DMS53 treated with DMSO at 0.1 percent for 48 hours (cell line): ENCODE results near the gene SLCO2B1.

ENCODE experiments used
- DNase-seq: peaks from one replicate; lab custom pipeline; 2025; ENCODE audit not compliant: unreplicated experiment; lab: John Stamatoyannopoulos, UW

SLCO2B1 gene

DNA sequence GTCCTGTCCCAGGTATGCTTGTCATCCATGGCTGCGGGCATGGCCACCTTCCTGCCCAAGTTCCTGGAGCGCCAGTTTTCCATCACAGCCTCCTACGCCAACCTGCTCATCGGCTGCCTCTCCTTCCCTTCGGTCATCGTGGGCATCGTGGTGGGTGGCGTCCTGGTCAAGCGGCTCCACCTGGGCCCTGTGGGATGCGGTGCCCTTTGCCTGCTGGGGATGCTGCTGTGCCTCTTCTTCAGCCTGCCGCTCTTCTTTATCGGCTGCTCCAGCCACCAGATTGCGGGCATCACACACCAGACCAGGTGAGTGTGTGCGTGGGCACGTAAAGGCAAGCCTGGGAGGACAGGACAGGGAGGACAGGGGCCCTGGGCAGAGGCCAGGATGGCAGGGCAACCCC, 42.4 kb downstream of the SLCO2B1 start:
- no peak for DNase-seq

DNA sequence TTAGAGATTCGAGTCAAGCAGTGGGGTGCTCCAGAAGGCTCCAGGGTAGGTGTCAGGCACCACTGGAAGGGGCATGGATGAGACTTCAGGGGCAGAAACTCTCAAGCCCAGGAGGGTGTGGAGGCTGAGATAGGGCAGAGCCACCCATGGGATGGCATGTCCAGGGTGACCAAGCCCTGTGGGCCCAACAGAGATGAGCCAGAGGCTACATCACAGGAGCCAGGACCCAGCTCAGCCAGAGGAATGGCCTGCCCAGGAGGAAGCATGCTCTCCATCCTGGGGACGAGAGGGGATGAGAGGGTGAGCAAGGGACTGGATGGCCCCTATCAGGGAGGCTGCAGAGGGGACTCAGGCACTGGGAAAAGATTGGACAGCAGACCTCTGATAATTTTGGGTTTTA, 42.8 kb downstream of the SLCO2B1 start:
- DNase-seq: no peak

- DNase-seq: no peak
Observed at GRCh38 chr11:75194147-75194546, 43.2 kb downstream of the SLCO2B1 start.

- DNase-seq: no peak
Observed at GRCh38 chr11:75195167-75195962, 44.5 kb downstream of the SLCO2B1 start.

DNA sequence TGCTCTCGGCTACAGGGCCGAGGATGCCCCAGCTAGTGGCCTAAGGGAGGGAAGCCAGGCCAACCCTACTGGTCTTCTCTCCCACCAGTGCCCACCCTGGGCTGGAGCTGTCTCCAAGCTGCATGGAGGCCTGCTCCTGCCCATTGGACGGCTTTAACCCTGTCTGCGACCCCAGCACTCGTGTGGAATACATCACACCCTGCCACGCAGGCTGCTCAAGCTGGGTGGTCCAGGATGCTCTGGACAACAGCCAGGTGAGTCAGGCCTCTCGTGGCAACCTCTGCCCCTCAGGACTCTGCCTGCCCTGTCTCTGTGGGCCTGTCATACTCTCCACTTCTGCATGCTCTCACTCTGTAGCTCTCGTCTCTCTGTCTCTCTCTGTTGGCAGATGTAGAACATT, 45.5 kb downstream of the SLCO2B1 start:
- DNase-seq: no peak

GRCh38 chr11:75197512-75198277, 46.8 kb downstream of the SLCO2B1 start:
- DNase-seq: no peak

GRCh38 chr11:75198278-75198973, 47.5 kb downstream of the SLCO2B1 start:
- DNase-seq: no peak

- peak; percentile 99 for DNase-seq
Observed at GRCh38 chr11:75199412-75199955, 48.6 kb downstream of the SLCO2B1 start.

DNA sequence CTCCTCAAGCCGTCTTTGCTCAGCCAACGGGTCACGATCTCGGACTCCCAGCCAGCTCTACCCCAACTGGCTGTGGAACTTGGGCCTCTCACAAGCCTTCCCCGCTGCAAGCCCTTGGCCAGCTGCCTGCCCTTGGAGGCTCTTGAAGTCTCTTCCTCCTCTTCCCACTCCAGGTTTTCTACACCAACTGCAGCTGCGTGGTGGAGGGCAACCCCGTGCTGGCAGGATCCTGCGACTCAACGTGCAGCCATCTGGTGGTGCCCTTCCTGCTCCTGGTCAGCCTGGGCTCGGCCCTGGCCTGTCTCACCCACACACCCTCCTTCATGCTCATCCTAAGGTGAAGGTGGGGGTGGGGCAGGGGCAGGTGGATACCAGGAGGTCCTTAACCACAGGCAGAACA, 49.1 kb downstream of the SLCO2B1 start:
- DNase-seq: peak; percentile 90

GRCh38 chr11:75200531-75200930, 49.6 kb downstream of the SLCO2B1 start:
- DNase-seq: no peak

- no peak for DNase-seq
Observed at GRCh38 chr11:75201771-75202170, 50.9 kb downstream of the SLCO2B1 start.

DNA sequence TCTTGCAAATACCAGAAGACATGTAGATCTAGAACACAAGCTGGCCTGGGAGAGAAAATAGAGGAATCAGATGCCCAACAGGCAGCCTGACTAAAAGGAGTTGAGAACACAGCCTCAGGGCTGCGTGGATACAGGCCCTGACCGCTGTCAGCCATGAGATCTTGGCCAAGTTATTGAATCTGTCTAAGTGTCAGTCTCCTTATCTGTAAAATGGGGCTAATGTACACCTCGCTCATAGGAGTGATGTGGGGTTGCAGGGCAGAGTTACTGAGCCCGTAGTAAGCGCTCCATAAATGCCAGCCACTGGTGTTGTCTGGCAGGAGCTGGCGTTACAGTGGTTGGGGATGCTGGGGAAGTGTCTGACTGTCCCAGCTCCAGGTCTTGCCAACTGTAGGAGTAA, 51.3 kb downstream of the SLCO2B1 start:
- no peak for DNase-seq

DNA sequence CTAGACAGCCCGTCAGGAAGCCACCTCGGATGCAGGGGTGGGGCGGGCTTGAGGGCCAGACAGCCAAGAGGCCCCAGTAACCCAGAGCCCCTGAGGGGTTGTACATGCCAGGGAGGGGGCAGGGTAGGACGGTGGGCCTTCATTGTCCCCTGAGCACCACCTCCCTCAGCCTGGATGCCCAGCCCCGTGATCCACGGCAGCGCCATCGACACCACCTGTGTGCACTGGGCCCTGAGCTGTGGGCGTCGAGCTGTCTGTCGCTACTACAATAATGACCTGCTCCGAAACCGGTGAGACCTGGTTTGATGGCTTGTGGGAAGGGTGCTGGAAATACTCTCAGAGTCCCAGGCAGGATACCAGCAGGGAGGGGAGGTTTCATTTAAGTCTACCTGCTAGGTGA, 52.2 kb downstream of the SLCO2B1 start:
- DNase-seq: no peak

- no peak for DNase-seq
Observed at GRCh38 chr11:75203641-75204011, 52.7 kb downstream of the SLCO2B1 start.

- no peak for DNase-seq
Observed at GRCh38 chr11:75204012-75204674, 53.2 kb downstream of the SLCO2B1 start.

DNA sequence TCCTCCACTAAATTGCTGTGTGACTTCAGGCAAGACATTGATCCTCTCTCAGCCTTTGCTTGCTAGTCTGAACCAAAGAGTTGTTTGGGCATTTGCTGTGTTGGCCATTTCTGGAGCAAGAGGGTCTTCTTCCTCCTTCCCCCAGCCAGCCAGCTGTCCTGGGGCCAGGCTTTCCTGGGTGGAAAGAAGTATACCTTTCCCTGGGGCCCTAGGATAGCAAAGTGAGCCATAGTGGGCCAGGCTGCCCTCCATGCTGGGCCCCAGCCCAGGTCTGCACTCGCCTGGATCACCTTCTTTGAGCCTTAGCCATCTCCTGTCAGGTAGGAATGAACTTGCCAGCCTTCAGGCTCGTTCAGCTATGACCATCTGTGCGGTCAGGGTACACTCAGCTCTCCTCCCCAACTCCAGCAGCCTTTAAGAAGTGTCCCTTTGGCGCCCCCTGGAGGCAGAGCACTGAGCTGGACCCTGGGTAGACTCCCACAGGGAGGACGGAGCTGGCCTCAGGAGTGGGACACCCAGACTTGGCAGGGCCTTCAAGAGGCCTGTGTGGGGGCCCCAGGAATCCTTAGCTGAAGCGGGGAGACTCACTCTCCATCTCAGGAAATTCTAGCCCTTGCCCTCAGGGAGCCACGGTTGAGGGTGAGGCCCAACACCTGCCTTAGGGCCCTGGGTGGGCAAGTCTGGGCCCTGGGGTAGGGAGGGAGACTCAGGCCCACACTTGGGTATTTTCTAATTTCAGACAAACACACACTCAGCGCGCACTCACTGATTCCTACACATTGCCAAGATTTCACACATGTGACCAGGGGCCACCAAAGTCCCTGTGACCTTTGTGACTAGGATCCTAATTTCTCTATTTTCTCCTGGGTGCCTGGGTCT, 54.0 kb downstream of the SLCO2B1 start:
- peak; percentile 95 for DNase-seq

GRCh38 chr11:75205564-75206020, 54.7 kb downstream of the SLCO2B1 start:
- no peak for DNase-seq

DNA sequence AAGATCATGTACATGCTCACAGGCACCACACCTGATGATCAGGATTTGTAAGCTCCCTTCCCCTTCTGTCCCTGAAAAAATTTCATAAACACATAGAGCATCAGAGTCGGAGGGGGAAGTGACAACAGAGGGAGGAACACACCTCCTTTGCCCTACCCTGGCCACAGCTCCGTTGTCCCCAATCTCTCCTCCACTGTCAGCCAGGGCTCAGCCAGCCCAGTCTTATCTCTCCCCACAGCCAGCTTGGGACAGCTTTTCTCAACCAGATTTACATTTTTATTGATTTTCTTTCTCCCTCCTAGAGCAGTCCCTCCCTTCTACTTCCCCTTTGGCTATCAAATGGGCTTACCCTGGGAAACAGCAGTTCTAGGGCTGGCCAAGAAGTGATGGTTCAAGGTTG, 57.5 kb downstream of the SLCO2B1 start:
- no peak for DNase-seq

DNA sequence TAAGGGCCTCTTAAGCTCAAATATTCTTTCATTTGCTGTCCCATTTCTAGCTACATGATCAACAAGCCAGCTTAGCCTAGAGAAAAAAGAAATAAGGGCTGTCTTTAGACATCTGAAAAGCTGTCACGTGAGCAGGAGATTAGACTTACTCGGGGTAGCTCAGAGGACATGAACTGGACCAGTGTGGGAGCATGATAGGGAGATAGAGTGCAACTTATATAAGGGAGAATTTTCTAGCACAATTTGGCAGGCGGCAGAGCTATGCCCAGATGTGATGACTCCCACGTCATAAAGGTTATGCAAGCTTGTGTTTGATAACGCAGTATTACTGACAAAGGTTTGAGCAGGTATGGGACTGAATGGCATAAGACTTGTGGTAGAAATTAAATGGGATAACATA, 61.5 kb downstream of the SLCO2B1 start:
- DNase-seq: no peak

- DNase-seq: peak; percentile 42
Observed at GRCh38 chr11:75214411-75214821, 63.5 kb downstream of the SLCO2B1 start.
